ENCODE measurements around the gene HOXB2.
"Not testable (repeated sequence)": the region's sequence is repeated elsewhere in the genome, so short reads cannot be mapped to it uniquely, and the experiment has no call there.

The HOXB2 gene

DNA sequence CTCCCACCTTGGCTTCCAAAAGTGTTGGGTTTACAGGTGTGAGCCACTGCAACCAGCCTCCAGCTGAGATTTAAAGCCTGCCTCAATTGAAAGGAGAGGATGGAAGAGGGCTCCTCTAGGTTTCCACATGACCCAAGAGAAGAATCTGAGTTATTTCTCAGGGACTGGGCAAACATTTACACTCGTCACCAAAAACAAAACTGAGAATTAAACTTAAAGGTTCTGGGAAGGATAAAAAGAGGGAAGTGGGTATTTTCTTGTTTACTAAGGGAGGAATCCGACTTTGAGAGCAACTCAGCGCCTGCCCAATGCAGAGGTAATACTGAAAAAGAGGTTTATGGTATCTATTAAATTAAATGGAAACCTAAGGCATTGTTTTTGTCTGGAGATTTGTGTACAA lies 27.4 kb downstream of the HOXB2 start:
- in situ Hi-C loops (cut with HindIII; ENCODE audit: low sequenced_read_pairs), result no loop called here

DNA sequence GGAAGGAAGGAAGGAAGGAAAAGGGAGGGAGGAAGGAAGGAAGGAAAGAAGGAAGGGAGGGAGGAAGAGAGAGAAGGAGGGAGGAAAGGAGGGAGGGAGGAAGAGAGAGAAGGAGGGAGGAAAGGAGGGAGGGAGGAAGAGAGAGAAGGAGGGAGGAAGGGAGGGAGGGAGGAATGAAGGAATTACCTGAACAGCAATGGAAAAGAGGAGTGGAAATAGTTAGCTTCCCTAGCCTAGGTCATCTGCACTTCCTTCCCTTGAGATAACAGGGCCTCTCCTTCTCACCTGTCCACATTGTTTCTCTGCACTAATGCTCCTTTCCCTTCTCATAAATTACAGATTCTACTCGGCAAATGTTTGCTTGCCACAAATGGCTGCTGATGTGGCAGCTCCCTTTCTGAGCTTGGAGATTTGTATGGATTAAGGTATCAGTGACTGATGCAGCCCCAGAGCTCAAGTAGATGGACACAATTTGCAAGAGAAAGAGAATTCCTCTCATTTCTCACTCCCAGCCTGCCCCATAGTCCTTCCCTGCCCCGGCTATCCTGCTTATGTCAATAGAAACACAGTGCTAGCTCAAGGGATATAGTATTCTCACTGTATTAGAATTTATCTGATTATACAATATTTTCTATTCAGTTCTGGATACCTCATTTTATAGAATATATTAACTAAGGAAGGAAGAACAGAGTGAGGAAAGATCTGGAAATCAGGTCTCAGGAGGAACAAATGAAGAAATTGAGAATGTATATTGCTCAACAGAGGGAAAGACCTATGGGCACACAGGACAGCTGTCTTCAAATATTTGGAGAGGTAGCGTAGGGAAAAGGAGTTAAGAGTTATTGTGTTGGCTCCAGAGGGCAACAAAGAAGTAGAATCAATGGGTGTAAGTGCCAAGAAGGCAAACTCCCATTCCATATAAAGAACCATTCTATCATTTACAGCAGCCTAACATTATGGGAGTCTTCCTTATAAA lies 28.7 kb downstream of the HOXB2 start:
- in situ Hi-C loops (cut with HindIII; ENCODE audit: low sequenced_read_pairs), result no loop called here

DNA sequence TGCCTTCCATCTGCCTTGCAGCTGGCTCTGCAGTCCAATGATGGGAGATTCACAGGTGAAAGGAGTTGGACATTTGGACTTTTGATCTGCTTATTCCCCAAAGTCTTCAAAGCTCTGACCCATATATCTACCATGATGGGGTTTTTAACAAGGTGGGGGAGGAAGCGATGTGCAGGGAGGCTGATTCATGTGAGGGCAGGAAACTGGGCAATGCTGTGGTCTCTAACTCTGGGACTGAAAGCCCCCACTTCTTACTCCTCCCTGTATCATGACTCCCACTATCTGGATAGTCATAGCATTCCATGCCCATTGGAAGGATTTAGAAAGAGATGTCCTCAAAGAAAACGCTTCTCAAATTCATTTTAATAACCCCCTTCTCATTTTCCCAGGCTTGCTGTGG lies 30.4 kb downstream of the HOXB2 start:
- in situ Hi-C loops (cut with HindIII; ENCODE audit: low sequenced_read_pairs), result no loop called here

DNA sequence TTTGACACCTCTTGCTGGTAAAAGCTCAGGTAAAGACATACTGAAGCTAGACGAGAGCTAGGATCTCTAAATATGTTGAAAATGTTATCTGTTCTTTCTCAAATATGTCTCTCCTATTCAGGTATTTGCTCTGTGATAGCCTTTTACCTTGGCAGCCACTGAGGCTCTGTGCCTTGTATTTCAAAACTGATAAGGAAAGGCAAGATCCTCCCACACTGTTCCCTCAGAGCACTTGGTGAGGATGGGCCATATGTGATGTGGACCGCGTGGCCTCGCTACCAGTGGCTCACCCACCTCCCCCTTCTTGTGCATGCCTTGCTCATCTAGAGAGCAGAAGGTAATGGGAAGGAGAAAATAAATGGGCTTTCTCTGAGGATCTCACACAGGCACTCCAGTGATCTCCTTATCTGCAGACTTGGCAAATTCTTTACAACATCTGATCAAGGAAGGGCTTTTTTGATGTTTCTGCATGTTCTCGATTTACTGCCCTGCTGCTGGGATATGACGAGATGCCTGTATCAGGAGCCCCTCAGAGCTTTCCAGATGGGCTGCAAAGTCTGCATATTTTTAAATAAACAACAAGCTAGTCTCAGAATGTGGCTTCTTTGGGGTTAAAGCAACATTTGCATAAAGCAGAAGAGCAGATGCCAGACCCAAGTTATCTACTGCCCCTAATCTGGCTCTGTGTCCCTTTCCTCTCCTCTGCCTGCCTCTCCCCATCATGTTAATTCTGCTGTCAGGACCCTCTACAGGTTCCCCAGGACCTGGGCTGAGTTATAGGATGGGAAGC lies 31.0 kb downstream of the HOXB2 start:
- in situ Hi-C loops (cut with HindIII; ENCODE audit: low sequenced_read_pairs), result no loop called here

DNA sequence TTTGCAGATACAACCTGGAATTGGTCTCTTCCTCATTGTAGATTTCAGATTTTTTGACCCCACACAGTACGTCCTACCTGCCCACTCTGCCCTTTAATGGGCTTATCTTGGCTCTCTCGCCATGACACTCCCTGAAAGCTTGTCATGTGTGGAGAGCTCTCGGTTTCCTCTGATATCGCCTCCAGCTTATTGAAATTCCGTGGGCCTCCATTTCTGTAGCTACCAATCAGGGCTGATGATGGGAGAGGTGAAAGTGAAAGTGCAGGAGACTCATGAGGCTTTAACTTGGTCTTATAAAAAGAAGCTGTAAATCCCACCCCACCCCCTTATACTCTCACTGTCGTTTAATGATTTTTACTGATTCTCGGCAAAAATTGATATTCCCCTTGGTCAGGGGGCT lies 31.8 kb downstream of the HOXB2 start:
- in situ Hi-C loops (cut with HindIII; ENCODE audit: low sequenced_read_pairs), result no loop called here

DNA sequence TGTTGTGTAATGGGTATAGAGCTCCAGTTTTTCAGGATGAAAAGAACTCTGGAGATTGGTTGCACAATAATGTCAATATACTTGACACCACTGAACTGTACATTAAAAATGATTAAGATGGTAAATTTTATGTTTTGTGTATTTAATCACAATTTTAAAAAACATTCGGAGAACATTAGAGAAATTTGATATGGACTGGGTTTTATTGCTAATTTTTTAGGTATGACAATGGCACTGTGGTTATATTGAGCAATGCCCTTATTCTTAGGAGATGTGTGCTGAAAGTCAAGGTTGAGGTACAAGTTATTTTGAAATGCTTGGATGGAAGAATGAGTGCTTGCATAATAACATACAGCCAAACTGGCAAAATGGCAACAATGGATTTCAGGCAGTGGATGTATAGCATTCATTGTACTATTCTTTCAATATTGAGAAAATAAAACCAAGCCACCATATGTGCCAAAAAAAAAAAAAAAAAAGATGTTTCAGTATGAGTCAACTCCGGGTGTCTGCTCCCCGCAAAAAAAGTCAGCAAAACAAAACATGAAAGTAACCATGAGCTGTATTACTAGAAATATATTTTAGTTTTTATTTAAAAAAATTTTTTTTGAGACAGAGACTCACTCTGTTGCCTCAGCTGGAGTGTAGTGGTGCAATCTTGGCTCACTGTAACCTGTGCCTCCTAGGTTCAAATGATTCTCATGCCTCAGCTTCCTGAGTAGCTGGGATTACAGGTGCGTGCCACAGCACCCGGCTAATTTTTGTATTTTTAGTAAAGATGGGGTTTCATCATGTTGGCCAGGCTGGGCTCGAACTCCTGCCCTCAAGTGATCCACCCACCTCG lies 33.9 kb downstream of the HOXB2 start:
- in situ Hi-C loops (cut with HindIII; ENCODE audit: low sequenced_read_pairs), result no loop called here

DNA sequence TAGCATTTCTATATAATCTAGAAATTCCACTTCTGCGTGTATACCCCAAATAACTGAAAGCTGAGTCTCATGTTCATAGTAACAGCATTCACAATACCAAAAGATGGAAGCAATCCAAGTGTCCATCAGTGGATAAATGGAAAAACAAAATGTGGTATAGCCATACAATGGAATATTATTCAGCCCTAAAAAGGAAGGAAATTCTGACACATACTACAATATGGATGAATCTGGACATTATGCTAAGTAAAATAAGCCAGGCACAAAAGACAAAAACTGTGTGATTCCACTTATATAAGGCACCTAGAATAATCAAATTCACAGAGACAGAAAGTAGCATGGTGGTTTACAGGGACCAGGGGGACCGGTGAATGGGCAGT lies 34.5 kb downstream of the HOXB2 start:
- in situ Hi-C loops (cut with HindIII; ENCODE audit: low sequenced_read_pairs), result no loop called here

DNA sequence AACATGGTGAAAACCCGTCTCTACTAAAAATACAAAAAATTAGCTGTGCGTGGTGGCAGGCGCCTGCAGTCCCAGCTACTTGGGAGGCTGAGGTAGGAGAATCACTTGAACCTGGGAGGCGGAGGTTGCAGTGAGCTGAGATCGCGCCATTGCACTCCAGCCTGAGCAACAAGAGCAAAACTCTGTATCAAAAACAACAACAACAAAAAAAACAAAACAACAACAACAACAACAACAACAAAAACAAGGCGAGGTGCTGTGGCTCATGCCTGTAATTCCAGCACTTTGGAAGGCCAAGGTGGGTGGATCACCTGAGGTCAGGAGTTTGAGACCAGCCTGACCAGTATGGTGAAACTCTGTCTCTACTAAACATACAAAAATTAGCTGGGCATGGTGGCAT lies 35.2 kb downstream of the HOXB2 start:
- in situ Hi-C loops (cut with HindIII; ENCODE audit: low sequenced_read_pairs), result not testable (repeated sequence)

DNA sequence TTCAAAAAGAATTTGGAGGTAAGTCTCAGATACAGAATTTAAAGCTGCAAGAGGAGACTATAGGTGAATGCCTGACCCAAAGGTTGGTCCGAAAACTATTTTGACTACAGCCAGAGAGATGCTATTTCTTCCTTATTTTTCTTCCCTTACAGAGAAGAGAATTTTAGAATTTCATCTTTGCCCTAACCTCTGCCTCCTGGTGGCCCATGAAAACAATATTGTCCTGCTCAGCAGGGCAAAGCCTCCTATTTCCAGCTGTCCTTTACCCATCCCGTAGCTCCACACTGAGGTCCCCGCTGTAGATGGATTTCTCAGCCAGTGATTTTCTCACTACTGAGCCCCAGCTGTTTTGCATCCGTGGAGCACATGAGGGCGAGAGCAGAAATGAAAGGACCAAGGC lies 38.7 kb downstream of the HOXB2 start:
- in situ Hi-C loops (cut with HindIII; ENCODE audit: low sequenced_read_pairs), result no loop called here

DNA sequence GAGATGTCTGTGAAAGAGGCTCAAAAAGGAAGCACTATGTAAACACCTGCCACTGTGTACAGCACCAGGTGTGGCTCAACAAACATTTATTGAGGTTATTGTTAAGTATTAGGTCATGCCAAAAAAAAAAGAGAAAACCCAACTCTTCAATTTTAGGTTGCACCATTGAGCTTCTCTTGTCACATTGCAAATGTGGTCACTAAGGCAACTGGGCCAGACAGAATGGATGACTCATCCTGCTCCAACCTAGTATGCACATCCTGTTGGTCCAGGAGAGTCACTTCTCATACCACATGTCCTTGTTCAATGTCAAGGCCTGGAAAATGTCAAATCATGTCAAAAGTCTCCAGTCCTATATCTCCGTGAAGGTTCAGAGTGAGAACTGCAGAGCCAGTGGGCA lies 39.1 kb downstream of the HOXB2 start:
- in situ Hi-C loops (cut with HindIII; ENCODE audit: low sequenced_read_pairs), result no loop called here

DNA sequence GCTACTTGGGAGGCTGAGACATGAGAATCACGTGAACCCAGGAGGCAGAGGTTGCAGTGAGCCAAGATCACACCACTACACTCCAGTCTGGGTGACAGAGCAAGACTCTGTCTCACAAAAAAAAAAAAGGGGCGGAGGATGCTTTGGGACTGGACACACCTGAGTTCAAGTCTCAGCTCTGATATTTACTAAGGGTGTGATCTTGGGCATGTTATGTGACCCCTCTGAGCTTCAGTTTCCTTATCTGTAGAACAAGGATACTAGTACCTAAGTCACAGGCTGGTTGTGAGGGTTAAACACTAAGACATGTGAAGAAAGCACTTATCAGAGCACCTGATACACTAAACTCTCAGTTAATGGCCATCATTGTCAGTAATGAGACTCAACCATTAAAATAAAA lies 40.0 kb downstream of the HOXB2 start:
- in situ Hi-C loops (cut with HindIII; ENCODE audit: low sequenced_read_pairs), result no loop called here

DNA sequence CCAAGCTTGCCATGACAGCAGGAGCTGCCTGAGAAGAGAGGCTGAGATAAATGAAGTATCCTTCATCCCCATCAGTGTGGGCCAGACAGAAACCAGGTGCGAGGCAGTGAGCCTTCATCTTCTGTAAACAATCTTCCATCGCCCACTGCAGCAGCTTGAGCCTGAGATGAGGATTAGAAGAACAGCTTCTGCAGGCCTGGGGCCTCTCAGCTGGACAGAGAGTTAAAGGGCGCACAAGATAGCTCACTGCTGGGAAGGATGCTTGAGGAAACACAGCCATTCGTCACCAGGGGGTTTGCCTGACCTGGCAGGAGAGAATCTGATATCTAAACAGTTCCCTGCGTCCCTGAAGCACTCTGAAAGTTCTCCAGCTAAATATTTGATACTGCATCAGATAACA lies 41.2 kb downstream of the HOXB2 start:
- in situ Hi-C loops (cut with HindIII; ENCODE audit: low sequenced_read_pairs), result no loop called here

DNA sequence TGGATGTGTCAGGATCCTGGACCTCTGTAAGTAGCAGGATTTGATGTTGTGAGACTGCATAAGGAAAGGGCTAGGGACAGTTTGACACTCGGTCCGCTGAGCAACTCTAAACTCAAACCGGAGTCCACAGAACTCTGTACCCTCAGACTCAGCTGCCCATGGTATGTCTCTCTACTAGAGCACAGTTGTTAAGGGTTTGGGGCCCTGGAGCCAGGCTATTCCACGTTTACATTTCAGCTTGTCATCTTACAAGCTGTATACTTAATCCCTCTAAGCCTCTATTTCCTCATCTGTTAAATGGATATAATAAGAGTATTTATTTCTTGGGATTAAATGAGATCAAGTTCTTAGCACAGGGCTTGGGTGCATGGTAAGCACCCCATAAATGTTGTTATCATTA lies 42.0 kb downstream of the HOXB2 start:
- in situ Hi-C loops (cut with HindIII; ENCODE audit: low sequenced_read_pairs), result no loop called here

DNA sequence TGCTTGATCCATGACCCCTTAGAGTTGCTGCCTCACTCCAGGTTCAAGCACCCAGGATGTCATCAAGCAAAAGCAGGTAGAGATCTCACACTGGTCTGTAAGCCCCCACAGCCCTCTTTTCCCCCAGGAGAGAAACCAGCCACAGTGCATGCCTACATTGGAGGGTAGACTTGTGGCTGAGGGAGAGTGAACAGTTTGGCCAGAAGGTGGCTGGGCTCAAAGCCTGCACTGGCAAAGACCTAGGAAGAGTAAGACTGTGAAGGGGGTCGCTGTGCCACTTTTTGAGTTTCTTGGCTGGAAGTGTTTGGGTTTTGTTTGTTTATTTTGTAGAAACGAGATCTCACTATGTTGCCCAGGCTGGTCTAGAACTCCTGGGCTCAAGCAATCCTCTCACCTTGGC lies 42.6 kb downstream of the HOXB2 start:
- in situ Hi-C loops (cut with HindIII; ENCODE audit: low sequenced_read_pairs), result no loop called here

DNA sequence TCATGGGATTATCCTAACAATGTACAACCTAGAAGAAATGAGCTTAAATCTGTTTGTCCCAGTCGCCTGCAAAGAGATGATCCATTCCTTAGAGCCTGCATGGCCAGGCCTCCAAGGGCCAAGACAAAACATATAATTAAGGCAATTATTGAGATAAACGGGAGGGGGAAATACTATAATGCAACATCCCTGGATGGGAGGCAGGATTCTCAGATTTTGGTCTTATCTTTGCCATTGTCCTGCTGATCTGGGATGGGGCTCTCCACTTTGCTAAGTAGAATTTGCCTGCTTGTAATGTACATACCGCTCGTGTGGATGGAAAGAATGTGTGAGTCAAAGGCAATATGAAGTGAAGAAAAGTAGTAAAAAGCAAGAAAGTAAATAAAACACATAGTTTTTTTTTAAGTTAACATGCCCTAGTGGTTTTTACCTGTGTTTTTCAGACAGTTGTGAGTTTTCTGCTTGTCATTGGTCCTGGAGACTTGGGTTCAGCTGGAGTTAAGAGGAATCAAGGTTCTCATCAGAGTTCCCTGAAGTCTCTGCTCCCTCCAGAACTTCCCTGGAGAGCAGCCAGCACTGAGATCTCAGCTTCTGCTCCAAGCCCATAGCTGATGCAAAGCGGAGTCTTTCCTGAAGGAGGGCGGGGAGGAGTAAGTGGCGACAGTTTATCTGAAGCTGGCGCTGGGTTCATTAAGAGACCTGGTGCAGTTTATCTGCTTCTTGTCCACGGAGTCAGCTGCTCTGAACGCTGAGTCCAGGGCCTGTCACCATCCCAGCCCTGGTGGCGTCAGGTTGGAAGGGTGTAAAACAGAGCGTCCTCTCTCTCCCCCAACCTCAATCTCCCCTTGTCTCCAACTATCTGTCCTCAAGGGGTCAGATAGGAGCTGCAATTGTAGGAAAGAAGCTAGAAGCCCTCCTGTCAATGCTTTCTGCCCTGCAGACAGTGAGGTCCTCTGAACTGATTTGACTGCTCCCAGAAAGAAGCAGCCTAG lies 44.2 kb downstream of the HOXB2 start:
- in situ Hi-C loops (cut with HindIII; ENCODE audit: low sequenced_read_pairs), result no loop called here

DNA sequence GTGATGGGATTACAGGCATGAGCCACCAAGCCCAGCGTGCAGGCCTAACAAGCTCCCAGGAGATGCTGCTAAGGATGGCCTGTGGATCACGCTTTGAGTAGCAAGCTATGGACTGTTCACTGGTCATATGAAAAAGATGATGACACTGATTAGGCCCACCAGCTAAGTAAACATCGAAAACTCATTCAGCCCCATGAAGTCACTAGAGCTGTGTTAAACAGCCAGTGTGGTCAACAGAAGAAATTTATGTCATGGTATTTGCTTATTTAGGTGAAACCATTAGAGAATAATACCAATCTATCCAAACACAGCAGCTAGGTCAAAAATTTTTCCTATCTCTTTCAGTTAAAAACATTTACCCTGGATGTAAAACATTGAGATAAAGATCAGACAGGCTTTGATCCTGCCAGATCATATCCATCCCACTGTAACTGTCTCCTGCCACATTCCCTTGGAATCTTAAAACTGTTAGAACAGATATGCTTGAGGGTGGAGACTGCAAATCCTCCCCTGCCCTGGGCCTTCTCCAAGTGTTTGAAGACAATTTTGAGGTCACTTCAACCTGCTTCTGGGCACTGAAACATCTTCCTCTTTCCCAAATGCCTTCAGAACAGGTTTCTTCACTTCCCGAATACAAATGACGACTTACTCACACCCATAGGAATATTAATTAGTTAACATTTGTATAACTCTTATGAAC lies 45.0 kb downstream of the HOXB2 start:
- in situ Hi-C loops (cut with HindIII; ENCODE audit: low sequenced_read_pairs), result no loop called here

DNA sequence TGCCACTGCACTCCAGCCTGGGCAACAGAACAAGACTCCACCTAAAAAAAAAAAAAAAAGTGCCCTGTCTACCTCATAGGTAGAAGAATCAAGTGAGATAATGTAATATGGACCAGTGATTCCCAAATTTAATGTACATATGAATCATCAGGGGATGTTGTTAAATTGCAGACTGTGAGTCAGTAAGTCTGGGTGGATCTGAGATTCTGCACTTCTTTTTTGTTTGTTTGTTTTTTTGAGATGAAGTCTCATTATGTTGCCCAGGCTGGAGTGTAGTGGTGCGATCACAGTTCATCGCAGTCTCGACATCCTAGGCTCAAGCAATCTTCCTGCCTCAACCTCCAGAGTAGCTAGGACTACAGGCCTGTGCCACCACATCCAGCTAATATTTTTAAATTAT lies 45.7 kb downstream of the HOXB2 start:
- in situ Hi-C loops (cut with HindIII; ENCODE audit: low sequenced_read_pairs), result no loop called here

DNA sequence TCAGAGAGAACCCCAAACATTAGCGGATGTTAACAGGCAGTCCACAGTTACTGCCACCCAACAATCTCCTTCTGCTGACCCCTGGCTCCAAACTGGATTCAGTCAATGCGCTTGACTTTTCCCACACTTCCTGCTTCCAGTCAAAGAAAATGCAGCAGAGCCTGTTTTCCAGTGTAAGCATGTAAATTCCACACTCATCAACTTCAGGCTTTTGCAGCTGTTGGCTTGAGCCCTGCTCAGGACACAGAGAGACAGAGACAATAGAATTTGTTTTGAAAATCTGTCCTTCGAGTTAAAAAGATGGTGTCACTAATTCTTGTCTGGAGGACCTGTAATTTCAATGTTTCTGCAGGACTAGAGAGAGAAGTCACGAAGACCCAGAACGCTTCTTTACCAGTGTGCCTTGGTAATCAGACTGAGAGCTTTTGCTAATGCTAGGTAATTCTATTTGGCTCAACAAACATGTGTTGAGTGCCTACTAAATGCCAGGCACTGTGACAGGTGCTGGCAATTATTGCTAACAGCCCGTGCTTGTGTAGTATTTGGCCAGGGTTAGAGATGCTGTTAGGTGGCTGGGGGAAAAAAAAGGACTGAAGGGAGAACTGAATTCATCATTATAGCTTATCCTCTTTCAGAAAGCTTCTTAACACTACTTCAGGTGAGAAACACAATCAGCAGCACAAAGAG lies 46.6 kb downstream of the HOXB2 start:
- in situ Hi-C loops (cut with HindIII; ENCODE audit: low sequenced_read_pairs), result no loop called here

DNA sequence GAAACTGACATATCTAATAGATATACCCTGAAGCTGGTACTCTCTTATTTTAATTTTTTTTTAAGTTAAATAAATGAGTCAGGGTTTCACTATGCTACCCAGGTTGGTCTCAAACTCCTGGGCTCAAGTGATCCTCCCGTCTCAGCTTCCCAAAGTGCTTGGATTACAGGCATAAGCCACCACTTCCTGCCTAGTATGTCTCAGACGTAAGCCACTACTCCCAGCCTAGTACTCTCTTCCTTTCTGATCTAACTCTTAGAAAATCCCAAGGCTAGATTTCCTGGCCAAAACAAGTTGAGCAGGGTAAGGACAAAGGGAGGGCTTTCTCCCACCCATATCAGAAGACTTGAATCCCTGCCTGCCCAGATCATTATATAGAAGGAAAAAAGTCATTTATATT lies 47.8 kb downstream of the HOXB2 start:
- in situ Hi-C loops (cut with HindIII; ENCODE audit: low sequenced_read_pairs), result no loop called here

All from DLD1 (cell line).